GM12891 (cell line): Measurements from ENCODE around the gene CABLES2.

Experiments used
- DNase-seq: peaks from one replicate; pipeline ENCODE4 v3.0.0; 2011; ENCODE audit warnings: low spot score; ENCODE audit not compliant: insufficient read length
- FAIRE-seq: peaks from 2 replicates; lab custom pipeline; 2011; peaks lifted over from hg19 to GRCh38; lab: Jason Lieb, UNC
- PAX5 ChIP-seq: IDR thresholded peaks from 2 replicates; pipeline ENCODE4 v1.6.1; 2011; ENCODE audit warnings: low read length, moderate library complexity, mild to moderate bottlenecking; ENCODE audit not compliant: insufficient read depth, severe bottlenecking
- POLR2A ChIP-seq: IDR thresholded peaks from 2 replicates; pipeline ENCODE4 v1.6.1; 2011; ENCODE audit warnings: low read depth, low read length, control low read depth
- POLR2AphosphoS5 ChIP-seq: IDR thresholded peaks from 2 replicates; pipeline ENCODE4 v1.6.1; 2011; ENCODE audit warnings: low read depth, low read length, control low read depth
- POU2F2 ChIP-seq: IDR thresholded peaks from 2 replicates; pipeline ENCODE4 v1.6.1; 2011; ENCODE audit warnings: low read depth, mild to moderate bottlenecking, control low read depth, low read length, moderate library complexity
- SPI1 ChIP-seq: IDR thresholded peaks from 2 replicates; pipeline ENCODE4 v1.6.1; 2011; ENCODE audit warnings: low read depth, low read length, control low read depth
- TAF1 ChIP-seq: IDR thresholded peaks from 2 replicates; pipeline ENCODE4 v1.6.1; 2011; ENCODE audit warnings: low read depth, low read length, control low read depth

CABLES2 gene

DNA sequence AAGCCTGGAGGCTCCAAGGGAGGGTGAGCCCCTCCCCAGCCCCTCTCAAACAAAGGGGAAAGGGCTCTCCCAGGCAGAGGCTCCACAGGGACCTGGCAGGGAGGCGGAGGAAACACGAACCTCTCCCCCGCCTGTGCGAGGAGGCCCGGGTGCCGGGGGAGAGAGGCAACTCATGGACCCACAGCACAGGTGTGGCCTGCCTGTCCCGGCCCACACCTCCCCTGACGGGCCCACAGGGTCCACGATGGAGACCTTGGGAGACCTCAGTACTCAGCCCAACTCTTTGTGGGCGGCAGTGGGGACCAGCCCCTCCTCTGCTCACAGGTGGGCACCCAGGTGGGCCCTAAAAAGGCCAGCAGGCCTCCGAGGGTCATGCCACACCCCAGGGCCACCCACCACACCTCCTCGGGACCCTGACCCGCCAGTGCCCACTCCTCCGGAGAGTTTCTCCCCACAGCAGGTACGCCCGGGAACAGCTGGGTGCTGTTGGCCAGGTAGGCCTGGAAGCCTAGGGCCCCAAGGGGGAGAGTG lies 52.2 kb downstream of the CABLES2 start:
- TF ChIP-seq POLR2A (no peak), PAX5 (no peak), POU2F2 (no peak), POLR2AphosphoS5 (no peak), SPI1 (no peak), TAF1 (no peak)
- no peak for FAIRE-seq
- DNase-seq, result no peak

DNA sequence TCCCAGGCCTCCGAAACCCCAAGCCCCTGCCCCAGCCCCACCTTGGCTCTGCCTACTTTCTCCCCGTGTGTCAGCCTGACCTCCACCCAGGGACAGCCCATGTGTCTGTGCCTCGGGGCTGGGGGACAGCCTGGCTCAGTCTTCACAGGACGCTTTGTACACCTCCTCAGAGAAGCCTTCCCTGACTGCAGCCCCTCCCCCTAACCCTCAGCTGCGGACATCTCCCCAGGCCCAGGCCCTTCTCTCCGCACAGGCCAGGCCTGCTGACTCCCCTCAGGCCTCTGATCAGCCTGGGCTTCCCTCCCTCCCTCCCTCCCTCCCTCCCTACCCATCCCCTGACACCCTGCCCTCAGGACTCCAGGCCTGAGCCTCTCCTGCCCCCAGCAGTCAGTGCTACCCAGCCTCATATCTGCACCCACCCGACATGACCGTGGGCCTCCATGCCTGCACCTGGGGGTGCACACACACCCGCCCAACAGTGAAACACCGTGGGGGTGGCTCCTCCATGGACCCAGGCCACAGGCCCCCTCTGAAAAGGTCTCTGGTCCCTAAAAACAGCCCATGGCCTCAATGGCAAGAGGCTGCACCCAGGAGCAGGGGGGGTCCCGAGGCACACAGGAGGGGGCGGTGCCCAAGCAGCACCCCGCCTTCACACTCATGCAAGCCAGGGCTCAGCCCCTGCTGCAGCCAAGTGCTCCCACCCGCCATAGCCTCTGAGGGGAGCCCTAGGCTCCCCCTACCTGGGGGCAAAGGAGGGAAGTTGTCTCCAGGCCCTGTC lies 52.9 kb downstream of the CABLES2 start:
- no peak for DNase-seq
- TF ChIP-seq POLR2AphosphoS5 (no peak), POLR2A (no peak), POU2F2 (no peak), PAX5 (no peak), SPI1 (no peak), TAF1 (no peak)
- no peak for FAIRE-seq

DNA sequence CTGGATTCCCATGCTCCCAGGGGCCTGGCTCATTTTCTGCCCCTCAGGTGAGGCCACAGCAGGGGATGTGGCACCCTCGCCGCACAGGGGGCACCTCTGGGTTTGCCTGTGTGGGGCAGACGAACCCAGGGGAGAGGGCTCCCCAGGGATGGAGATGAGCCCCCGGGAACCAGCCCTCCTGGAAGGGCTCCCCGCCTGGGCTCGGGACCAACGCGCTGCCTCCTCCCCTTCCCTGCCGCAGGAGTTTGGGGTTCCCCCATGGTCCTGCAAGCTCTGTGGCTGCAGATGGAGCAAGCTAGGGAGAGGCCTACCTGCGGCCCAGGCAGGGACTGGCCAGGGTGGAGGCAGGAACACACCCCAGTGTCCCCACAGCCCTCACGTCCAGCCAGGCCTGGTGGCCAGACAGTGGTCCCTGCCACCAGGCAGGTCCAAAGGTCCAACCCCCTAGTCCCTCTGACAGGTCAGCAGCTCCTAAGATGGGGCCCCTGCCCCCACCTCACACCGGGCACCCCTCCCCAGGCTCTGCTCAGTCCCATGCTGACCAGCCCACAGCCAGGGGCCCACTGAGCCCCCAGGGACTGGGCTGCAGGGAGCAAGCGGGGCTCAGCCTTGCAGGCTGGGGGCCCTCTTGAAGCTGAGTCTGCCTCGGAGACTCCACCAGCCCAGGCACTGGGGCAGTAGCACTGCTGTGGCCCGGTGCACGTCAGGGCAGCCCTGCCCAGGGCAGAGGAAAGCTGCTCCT lies 53.6 kb downstream of the CABLES2 start:
- TF ChIP-seq SPI1 (no peak), POLR2A (no peak), POU2F2 (no peak), POLR2AphosphoS5 (no peak), PAX5 (no peak), TAF1 (no peak)
- FAIRE-seq (no peak), DNase-seq (no peak)

DNA sequence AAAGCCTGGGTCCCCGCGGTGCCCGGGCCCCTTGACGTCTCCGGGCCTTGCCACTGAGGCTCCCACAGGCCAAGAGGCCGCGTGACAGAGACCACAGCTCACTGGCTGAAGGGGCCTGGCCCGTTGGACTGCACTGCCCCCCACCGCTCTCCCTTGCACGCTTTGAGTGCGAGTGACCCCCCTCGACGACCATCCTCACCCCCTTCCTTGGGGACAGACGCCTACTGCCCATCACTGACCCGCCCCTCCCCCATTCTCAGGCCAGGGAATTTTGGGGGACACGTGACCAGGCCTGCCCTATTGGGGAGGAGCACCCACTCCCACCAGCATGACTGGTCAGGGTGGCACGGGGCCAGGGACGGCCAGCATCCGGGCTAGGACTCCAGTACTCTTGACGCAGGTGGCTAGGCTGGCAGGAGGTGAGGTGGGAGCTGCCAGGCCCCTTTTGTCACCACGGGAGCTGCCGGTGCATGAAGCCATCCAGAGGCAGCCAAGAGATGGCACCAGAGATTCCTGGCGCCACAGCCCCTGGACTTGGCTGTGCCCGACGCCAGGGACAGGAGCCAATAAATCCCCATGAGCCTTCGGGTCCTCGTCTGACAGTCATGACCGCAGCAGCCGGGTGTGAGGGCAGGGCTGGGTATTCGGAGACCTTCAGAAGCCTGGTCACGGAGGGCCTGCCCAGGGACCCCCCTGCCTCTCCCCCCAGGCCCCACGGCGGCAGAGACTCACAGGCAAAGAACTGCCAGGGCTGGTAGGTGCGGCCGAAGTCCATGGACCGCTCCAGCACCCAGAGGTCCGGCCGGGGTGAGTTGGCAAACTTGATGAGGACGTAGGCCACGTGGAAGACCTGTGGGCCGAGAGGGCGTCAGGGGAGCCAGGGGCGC lies 54.4 kb downstream of the CABLES2 start:
- DNase-seq (no peak), FAIRE-seq (no peak)
- no peak for TF ChIP-seq POU2F2
- TF ChIP-seq PAX5, result no peak
- TF ChIP-seq TAF1, result no peak
- TF ChIP-seq SPI1, result no peak
- no peak for TF ChIP-seq POLR2AphosphoS5
- no peak for TF ChIP-seq POLR2A

DNA sequence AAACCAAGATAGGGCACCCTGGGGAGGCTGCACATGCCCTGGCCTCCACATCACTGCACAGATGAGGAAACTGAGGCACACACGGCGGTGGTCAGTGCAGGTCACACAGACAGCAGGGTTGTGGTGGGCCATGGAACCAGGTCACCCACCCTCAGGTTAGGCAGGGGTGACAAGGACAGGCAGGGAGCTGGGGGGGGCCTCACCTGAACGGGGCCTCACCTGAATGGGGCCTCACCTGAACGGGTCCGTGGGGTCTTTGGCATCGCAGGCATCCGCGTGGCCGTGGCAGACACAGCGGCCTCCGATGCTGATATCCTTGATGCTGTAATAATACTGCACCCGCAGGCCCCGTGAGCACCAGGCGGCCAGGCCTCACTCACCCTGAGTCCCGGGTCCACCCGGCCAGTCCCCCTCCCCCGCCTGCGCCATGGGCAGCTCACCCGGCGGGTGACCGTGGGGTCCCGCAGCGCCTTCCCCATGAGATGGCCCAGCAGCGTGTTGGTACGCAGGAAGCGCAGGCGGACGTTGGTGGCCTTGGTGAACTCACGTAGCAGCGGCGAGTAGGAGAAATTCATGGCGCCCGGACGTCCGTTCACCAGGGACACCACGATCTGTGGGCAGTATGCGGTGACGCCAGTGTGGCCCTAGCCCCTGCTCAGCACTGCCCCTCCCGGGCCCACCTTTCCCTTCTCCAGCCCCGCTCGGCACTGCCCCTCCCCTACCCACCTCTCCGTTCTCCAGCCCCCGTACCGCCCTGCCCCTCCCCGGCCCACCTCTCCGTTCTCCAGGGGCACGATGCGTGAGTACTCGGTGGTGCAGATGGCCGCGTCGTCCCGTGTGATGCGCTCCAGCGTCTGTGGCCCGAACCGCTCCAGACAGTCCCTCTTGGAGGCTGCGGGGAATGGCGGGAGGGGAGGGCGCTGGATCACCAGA lies 55.4 kb downstream of the CABLES2 start:
- DNase-seq (no peak), FAIRE-seq (no peak)

DNA sequence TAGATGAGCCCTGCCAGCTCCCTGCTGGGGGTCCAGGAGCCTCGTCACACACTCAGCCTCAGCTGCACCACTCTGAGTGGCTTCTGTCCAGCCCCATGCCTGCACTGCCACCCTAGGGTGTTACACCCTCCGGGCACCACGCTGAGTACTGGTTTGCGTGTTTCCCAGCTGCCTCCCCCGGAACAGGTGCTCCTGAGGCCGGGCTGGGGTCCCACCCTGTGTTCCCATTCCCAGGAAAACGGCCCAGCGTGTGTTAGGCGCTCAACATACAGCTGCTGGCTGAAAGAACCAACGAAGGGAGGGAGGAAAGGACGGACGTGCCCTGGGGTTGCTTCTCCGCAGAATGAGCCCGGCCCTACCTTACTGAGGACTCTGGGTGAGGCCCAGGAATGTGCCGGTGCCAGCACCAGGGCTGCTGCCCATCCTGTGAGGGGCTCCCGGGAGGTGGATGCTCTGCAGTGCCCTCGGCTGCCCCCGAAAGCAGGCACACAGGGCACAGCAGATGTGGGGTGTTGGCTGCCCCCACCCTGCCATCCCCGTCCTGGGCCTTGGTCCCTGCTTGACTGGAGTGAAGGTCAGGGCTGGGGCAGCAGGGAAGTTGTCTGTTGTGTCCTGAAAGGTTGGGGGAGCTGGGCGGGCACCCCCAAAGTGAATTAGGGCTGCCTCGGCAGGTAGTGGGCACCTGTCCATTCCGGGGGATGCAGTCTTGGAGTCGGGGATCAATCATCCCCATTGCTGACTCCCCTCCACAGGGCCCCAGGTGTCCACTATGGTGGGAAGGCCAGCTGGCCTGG lies 56.3 kb downstream of the CABLES2 start:
- FAIRE-seq, result no peak

More for the DNA sequence above, 55.4 kb downstream of the CABLES2 start:
- TF ChIP-seq POU2F2 (no peak), SPI1 (no peak), PAX5 (no peak), TAF1 (no peak), POLR2AphosphoS5 (no peak), POLR2A (no peak)

DNA sequence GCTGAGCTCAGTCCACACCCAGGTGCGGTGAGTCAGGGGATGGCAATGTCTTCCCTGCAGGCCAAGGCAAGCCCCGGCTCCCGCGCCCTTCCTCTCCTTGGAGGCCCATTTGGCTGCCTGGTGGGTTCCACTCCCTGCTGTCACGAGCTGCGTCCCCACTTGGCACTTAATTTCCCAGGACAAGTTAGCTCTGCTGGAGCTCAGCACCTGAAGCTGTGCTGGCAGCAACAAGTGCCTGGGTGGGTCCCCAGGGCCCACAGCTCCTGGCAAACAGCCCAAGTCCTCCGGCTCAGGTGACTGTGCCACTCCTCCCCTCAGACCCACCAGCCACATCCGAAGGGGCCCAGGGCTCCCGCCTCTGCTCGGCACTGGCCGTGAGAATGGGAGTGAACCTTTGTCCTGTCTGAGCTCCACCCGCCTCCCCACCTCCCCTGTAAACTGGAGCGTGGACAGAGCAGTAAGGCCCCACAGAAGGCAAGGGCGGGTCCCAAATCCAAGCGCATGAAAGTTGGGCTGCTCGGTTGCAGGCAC lies 56.9 kb downstream of the CABLES2 start:
- DNase-seq (no peak), FAIRE-seq (no peak)
- no peak for TF ChIP-seq PAX5
- no peak for TF ChIP-seq POLR2AphosphoS5
- no peak for TF ChIP-seq POU2F2
- no peak for TF ChIP-seq TAF1
- TF ChIP-seq POLR2A, result no peak
- no peak for TF ChIP-seq SPI1

More for the DNA sequence above, 56.3 kb downstream of the CABLES2 start:
- TF ChIP-seq PAX5 (no peak), POLR2AphosphoS5 (no peak), TAF1 (no peak), POU2F2 (no peak), POLR2A (no peak), SPI1 (no peak)
- DNase-seq, result no peak
